ENCODE data around the gene RCAN3.
"Not testable (repeated sequence)": the region's sequence is repeated elsewhere in the genome, so short reads cannot be mapped to it uniquely, and the experiment has no call there.

The RCAN3 gene

GRCh38 chr1:24486331-24487065 is 16.1 kb upstream of the RCAN3 start:
- peak in 4 of 5 donors; percentile 35 to 63 (median 50) for DNase-seq

DNA sequence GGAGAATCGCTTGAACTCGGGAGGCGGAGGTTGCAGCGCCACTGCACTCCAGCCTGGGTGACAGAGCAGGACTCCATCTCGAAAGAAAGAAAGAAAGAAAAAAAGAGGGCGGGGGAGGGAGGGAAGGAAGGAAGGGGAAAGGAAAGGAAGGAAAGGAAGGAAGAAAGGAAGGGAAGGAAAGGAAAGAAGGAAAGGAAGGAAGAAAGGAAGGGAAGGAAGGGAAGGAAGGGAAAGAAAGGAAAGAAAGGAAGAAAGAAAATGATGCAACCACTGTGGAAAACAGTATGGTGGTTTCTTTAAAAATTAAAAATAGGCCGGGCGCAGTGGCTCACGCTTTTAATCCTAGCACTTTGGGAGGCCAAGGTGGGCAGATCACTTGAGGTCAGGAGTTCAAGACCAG is 15.2 kb upstream of the RCAN3 start:
- no peak for DNase-seq

DNA sequence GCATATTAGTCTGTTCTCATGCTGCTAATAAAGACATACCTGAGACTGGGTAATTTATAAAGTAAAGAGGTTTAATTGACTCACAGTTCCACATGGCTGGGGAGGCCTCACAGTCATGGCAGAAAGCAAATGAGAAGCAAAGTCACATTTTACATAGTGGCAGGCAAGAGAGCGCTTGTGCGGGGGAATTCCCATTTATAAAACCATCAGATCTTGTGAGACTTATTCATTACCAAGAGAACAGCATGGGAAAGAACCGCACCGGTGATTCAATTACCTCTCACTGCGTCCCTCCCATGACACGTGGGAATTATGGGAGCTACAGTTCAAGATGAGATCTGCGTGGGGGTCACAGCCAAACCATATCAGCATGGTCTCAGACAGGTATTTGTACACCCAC is 14.5 kb upstream of the RCAN3 start:
- DNase-seq, result peak in 3 of 5 donors; percentile 17 to 37 (median 34)

- DNase-seq, result no peak
Measured at GRCh38 chr1:24489674-24490073, 13.0 kb upstream of the RCAN3 start.

DNA sequence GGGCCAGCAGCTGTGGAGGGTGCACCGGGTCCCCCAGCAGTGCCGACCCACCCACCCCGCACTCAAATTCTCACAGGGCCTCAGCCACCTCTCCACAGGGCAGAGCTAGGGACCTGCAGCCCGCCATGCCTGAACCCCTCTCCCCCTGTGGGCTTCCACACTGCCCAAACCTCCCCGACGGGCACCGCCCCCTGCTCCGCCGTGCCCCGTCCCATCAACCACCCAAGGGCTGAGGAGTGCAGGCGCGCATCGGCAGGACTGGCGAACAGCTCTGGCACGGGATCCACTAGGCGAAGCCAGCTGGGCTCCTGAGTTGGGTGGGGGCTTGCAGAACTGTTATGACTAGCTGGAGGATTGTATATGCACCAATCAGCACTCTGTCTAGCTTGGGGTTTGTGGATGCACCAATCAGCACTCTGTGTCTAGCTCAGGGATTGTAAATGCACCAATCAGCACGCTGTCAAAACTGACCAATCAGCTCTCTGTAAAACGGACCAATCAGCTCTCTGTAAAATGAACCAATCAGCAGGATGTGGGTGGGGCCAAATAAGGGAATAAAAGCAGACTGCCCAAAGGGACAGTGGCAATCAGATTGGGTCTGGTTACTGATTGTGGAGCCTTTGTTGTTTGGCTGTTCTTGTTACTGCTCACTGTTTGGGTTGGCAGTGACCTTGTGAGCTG is 12.4 kb upstream of the RCAN3 start:
- no peak for DNase-seq

GRCh38 chr1:24491577-24492360 is 10.9 kb upstream of the RCAN3 start:
- no peak for DNase-seq

DNA sequence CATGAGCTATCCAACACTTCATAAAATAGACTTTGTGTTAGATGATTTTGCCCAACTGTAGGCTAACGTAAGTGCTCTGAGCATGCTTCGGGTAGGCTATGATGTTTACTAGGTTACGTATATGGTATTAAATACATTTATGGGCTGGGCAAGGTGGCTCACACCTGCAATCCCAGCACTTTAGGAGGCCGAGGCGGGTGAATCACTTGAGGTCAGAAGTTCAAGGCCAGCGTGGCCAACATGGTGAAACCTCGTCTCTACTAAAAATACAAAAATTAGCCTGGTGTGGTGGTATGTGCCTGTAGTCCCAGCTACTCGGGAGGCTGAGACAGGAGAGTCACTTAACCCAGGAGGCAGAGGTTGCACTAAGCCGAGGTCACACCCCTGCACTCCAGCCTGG is 9.7 kb upstream of the RCAN3 start:
- DNase-seq, result not testable (repeated sequence)

GRCh38 chr1:24493785-24494184 is 8.9 kb upstream of the RCAN3 start:
- DNase-seq, result no peak

- DNase-seq, result no peak
Measured at GRCh38 chr1:24498589-24498988, 4.0 kb upstream of the RCAN3 start.

GRCh38 chr1:24500448-24501048 is 2.1 kb upstream of the RCAN3 start:
- DNase-seq, result no peak

GRCh38 chr1:24501371-24502064 is 1.1 kb upstream of the RCAN3 start:
- DNase-seq, result peak in 2 of 5 donors; percentile 21 to 77

DNA sequence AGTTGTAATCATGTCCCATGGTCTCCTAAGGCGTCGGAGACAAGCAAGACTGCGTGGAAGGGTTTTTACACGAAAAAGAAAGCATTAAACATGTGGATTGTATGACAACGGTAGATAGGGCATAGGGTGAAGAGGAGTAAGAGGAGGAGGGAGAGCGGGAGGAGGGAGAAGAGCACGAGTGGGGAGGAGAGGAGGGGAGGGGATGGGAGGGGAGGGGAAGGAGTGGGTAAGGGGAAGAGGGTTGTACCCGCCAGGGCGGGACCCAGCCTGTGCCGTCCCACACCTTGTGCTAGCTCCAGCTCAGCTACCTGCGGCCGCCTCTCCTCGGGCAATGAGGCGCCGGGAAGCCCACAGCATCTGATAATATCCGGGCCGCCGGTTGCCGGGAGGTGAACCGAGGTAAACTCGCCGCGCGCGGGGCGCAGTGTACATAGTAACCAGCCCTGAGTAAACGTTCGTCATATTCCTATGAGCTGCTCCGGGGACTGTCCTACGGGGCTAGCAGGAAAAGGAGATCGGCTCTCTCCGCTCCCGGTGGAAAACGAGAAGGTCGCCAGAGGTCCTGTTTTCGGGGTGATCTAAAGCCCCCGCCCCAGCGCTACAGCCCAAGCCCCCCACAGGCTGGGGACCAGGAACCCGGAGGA is 449 bp upstream of the RCAN3 start:
- peak; percentile 77 to 86 (median 83) for DNase-seq

GRCh38 chr1:24503059-24503751 is 569 bp downstream of the RCAN3 start:
- peak in 2 of 5 donors; percentile 30 to 42 for DNase-seq

DNA sequence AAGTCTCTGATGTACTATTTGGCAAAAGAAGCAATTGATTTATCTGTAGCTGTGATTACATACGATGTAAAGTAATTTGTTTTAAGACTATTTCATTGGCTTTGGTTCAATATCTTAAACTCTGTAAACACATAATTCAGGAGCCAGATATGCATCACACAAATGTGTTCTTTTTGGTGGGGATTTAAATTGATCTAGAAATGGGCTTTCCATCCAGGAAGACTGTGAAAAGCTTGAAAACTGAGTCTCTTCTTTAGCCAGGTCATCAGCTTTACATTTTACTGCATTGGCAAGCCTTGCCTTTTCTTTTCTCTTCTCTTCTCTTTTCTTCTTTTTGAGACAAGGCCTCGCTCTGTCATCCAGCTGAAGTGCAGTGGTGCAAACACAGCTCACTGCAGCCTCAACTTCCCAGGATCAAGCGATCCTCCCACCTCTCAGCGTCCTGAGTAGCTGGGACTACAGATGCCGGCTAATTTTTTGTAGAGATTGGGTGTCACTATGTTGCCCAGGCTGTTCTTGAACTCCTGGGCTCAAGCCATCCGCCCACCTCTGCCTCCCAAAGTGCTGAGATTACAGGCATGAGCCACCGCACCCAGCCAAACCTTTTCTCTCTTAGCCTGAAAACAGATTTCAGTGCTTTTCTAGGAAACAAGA is 1.4 kb downstream of the RCAN3 start:
- no peak for DNase-seq

DNA sequence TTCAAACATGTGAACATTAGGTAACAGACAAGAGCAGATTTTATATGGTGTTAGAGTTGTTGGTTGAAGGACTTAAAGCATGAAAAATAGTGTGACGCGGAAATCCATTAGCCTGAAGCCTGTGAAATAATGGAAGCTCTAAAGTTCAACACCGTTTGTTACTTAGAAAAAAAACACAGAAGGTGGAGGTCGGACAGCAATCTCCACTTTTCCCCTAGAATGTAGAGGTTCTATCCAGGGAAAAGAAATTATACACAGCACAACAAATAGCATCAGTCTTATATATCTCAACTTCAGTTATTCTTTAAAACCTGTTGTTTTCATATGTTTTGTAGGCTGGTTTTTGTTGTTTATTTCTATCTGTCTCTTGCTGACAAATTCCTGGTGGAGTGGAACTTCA is 1.9 kb downstream of the RCAN3 start:
- no peak for DNase-seq

GRCh38 chr1:24505816-24506215 is 3.2 kb downstream of the RCAN3 start:
- DNase-seq, result no peak

GRCh38 chr1:24506691-24507381 is 4.2 kb downstream of the RCAN3 start:
- peak in 2 of 5 donors; percentile 23 to 24 for DNase-seq

GRCh38 chr1:24507405-24507804 is 4.8 kb downstream of the RCAN3 start:
- DNase-seq, result peak in 2 of 5 donors; percentile 28 to 39

DNA sequence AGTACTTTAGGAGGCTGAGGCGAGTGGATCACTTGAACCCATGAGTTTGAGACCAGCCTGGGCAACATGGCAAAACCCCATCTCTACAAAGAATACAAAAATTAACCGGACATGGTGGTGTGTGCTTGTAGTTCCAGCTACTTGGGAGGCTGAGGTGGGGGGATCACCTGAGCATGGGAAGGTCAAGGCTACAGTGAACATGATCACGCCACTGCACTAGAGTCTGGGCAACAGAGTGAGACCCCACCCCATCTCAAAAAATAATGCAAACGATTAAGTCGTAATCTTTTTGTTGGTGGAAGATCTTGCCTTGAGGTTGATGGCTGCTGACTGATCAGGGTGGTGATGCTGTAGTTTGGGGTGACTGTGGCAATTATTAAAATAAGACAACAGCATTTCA is 6.3 kb downstream of the RCAN3 start:
- no peak for DNase-seq

DNA sequence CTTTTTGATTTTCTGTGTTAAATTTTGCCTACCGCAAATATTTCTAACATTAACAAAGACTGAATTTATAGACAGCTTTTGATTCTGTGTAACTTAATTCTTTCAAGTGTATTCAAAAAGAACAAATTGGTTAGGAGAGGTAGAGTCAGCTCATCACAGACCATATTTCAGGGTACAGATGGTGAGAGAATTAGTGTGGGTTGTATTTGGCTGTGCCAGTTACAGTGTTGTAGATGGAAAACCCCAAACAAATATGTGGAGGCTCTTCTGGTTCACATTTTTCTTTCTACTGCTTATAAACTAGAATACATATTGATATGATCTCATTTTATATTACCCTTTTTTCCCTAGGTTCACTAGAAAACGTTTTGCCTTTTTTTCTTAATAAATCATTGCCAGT is 11.1 kb downstream of the RCAN3 start:
- DNase-seq, result no peak
